Adrenal gland (tissue), 5 donors: Measurements from ENCODE around the gene KIF5B.

ENCODE experiments used
- POLR2A ChIP-seq, 2 donors: fragments of 450-650 bp; IDR thresholded peaks; one replicate each; pipeline ENCODE4 v1.6.1; 2017; ENCODE audit warnings: antibody characterized with exemption in 2 of 2, mild to moderate bottlenecking in 2 of 2, moderate library complexity in 1 of 2
- TF ChIP-seq, protein P1 (sequence below), 6 experiments: fragments of 450-650 bp in 4 of 6; fragments of 200-600 bp in 2 of 6; sonication (generic) in 1 of 6; IDR thresholded peaks; 1 replicate in 5 of 6; 2 replicates in 1 of 6; pipeline versions ENCODE4 v1.5.1 to v1.8.0; 2016 to 2021; ENCODE audit warnings: antibody characterized with exemption in 6 of 6, mild to moderate bottlenecking in 2 of 6, moderate library complexity in 1 of 6
- donor health status: DM: no; HTN: no; CAD: no.

DNA sequence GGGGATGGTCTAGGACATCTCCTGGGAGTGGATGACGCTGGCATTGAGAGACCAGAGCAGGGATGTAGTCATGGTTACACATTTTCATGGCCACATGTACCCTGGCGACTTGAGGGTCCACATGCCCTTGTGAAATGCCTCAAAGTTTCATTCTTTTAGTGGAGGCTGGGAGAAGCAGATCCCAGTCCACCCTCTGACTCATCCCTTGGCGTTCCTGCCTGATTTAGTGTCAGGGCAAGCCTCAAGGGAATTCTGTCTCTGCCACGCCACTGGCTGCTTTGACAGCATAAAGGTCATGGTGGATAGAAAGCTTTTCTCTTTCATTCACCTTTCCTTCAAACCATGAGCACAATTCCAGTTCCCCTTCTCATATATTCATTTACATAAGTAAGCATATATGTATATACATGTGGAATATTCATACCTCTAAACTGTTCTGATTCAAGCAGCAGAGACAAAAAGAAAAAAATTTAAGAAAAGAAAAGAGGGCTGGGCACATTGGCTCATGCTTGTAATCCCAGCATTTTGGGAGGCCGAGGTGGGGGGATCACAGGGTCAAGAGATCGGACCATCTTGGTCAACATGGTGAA is 21.8 kb upstream of the KIF5B start:
- TF ChIP-seq, protein P1, sequence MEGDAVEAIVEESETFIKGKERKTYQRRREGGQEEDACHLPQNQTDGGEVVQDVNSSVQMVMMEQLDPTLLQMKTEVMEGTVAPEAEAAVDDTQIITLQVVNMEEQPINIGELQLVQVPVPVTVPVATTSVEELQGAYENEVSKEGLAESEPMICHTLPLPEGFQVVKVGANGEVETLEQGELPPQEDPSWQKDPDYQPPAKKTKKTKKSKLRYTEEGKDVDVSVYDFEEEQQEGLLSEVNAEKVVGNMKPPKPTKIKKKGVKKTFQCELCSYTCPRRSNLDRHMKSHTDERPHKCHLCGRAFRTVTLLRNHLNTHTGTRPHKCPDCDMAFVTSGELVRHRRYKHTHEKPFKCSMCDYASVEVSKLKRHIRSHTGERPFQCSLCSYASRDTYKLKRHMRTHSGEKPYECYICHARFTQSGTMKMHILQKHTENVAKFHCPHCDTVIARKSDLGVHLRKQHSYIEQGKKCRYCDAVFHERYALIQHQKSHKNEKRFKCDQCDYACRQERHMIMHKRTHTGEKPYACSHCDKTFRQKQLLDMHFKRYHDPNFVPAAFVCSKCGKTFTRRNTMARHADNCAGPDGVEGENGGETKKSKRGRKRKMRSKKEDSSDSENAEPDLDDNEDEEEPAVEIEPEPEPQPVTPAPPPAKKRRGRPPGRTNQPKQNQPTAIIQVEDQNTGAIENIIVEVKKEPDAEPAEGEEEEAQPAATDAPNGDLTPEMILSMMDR (IDR thresholded peaks at IDR 0.05) = no peak
- no peak for TF ChIP-seq POLR2A (IDR thresholded peaks at IDR 0.05)
